Spleen (tissue), 11 donors: ENCODE data around the gene IRX6. TPM values are rescaled to one million over a fixed set of nuclear protein-coding genes. Genes with fewer than 3 reads are reported as not detected.

Experiments
- DNase-seq: peaks from one replicate; pipeline ENCODE4 v3.0.0-alpha.2; 2020
- H3K27ac ChIP-seq, 8 donors: fragments of 200-600 bp; sonication (generic) in 7 of 8; 1 replicate in 4 of 8; 2 replicates in 4 of 8; pipeline versions ENCODE4 v1.5.0 to v1.8.0; 2016 to 2021; ENCODE audit warnings: inconsistent platforms in 4 of 8, mild to moderate bottlenecking in 4 of 8, moderate library complexity in 1 of 8
- H3K27me3 ChIP-seq, 7 donors: fragments of 200-600 bp; sonication (generic) in 6 of 7; replicated peaks in 1 of 7; 1 replicate in 4 of 7; 2 replicates in 3 of 7; pipeline versions ENCODE4 v1.5.0 to v1.8.0; 2016 to 2021; ENCODE audit warnings: inconsistent platforms in 3 of 7, mild to moderate bottlenecking in 1 of 7
- H3K36me3 ChIP-seq, 6 donors: fragments of 200-600 bp; sonication (generic) in 5 of 6; 1 replicate in 4 of 6; 2 replicates in 2 of 6; pipeline versions ENCODE4 v1.5.0 to v1.8.0; 2016 to 2021; ENCODE audit warnings: inconsistent platforms in 2 of 6
- H3K4me1 ChIP-seq, 6 donors: fragments of 200-600 bp; sonication (generic) in 5 of 6; 1 replicate in 3 of 6; 2 replicates in 3 of 6; pipeline versions ENCODE4 v1.5.0 to v1.8.0; 2016 to 2021; ENCODE audit warnings: inconsistent platforms in 3 of 6
- H3K4me3 ChIP-seq, 8 donors: fragments of 200-600 bp; sonication (generic) in 7 of 8; 1 replicate in 4 of 8; 2 replicates in 4 of 8; pipeline versions ENCODE4 v1.5.0 to v1.8.0; 2016 to 2021; ENCODE audit warnings: inconsistent platforms in 4 of 8, mild to moderate bottlenecking in 4 of 8, moderate library complexity in 2 of 8
- H3K9me3 ChIP-seq, 8 donors: fragments of 200-600 bp; sonication (generic) in 7 of 8; 1 replicate in 4 of 8; 2 replicates in 4 of 8; pipeline versions ENCODE4 v1.5.0 to v1.8.0; 2016 to 2021; ENCODE audit warnings: inconsistent platforms in 4 of 8
- POLR2A ChIP-seq, 3 donors: fragments of 450-650 bp; IDR thresholded peaks; one replicate each; pipeline ENCODE4 v1.5.1; 2017; ENCODE audit warnings: antibody characterized with exemption in 3 of 3, mild to moderate bottlenecking in 1 of 3
- POLR2AphosphoS5 ChIP-seq, 3 donors: sonication (generic); formaldehyde crosslinking; IDR thresholded peaks; one replicate each; pipeline ENCODE4 v1.5.1; 2017; ENCODE audit warnings: antibody characterized with exemption in 3 of 3
- WGBS, 5 donors: extraction: QIAGEN DNeasy Blood & Tissue Kit in 3 of 5; methylation state at CpG; one replicate each; pipeline versions ENCODE4 v1.1.5 to v1.1.7; 2013 to 2018; 5-methylcytosine and 5-hydroxymethylcytosine counted together
- intact Hi-C: fragments of 100-400 bp; cut with DNase I; formaldehyde crosslinking; loops from one replicate; pipeline ENCODE4 v1.15.0; 2023; ENCODE audit warnings: low total_unique reads
- polyA plus RNA-seq, 3 donors: library from polyadenylated mRNA; stranded (reverse); fragments of 200-250 nt; gene quantifications; one replicate each; pipeline ENCODE4 v1.2.1, GENCODE V29; 2013
- total RNA-seq, 7 donors: library from RNA; depleted of rRNA in 3 of 7; stranded (reverse); fragments of >200 nt in 3 of 7; fragmentation: NEBNext Ultra II Directional in 4 of 7; extraction: Animal tissue kit (Norgen Biotek cat#: 25700) in 4 of 7; gene quantifications; one replicate each; pipeline versions ENCODE4 v1.1.0 to v1.2.1, GENCODE V29; 2016 to 2021
- TF ChIP-seq, protein P1 (sequence below), 11 experiments: fragments of 200-600 bp in 7 of 11; fragments of 450-650 bp in 4 of 11; sonication (generic) in 4 of 11; IDR thresholded peaks in 8 of 11; conservative IDR thresholded peaks in 3 of 11; 1 replicate in 7 of 11; 2 replicates in 4 of 11; pipeline versions ENCODE4 v1.4.0 to v1.8.0; 2016 to 2021; ENCODE audit warnings: antibody characterized with exemption in 11 of 11, inconsistent platforms in 4 of 11, mild to moderate bottlenecking in 1 of 11
- donor health status: healthy with polysubstance abuse.
- donor health status: DM: no; HTN: no; CAD: no; lungs with moderate emphysema.
- donor health status: DM: no; HTN: no; CAD: no.
- donor health status: Bipolar disorder and iron deficiency.
- donor health status: healthy.
- donor health status: DM: no; HTN: no; CAD: no.
- donor health status: DM: yes; HTN: yes; CAD: no.

The IRX6 gene
- total and polyA plus RNA-seq, 10 donors, result 0.08 to 1.9 (median 0.40) TPM; not detected in 1

- DNase-seq, result no peak
- Histone ChIP-seq H3K4me1 (no peaks in the 10 kb centered on the region), H3K4me3 (no peak overlapping the region), H3K36me3 (no peaks in the 10 kb centered on the region), H3K9me3 (peaks cover 2 to 33% (median 22%) of the 10 kb centered on the region in 8 donors), H3K27me3 (no peaks in the 10 kb centered on the region), H3K27ac (no peak overlapping the region)
- intact Hi-C loops, result no loop called here
- TF ChIP-seq POLR2AphosphoS5 (IDR thresholded peaks at IDR 0.05), result no peak
- no peak for TF ChIP-seq POLR2A (IDR thresholded peaks at IDR 0.05)
- TF ChIP-seq, protein P1, sequence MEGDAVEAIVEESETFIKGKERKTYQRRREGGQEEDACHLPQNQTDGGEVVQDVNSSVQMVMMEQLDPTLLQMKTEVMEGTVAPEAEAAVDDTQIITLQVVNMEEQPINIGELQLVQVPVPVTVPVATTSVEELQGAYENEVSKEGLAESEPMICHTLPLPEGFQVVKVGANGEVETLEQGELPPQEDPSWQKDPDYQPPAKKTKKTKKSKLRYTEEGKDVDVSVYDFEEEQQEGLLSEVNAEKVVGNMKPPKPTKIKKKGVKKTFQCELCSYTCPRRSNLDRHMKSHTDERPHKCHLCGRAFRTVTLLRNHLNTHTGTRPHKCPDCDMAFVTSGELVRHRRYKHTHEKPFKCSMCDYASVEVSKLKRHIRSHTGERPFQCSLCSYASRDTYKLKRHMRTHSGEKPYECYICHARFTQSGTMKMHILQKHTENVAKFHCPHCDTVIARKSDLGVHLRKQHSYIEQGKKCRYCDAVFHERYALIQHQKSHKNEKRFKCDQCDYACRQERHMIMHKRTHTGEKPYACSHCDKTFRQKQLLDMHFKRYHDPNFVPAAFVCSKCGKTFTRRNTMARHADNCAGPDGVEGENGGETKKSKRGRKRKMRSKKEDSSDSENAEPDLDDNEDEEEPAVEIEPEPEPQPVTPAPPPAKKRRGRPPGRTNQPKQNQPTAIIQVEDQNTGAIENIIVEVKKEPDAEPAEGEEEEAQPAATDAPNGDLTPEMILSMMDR (IDR thresholded peaks at IDR 0.05 in 8 of 11, conservative IDR thresholded peaks at IDR 0.05 in 3 of 11), result no peak
- 76 to 85% (median 77%) methylated on average over 6 of the region's 6 CpGs for WGBS, 5 donors
These were observed 32.2 kb upstream of the IRX6 start for GRCh38 chr16:55291847-55292246.

DNA sequence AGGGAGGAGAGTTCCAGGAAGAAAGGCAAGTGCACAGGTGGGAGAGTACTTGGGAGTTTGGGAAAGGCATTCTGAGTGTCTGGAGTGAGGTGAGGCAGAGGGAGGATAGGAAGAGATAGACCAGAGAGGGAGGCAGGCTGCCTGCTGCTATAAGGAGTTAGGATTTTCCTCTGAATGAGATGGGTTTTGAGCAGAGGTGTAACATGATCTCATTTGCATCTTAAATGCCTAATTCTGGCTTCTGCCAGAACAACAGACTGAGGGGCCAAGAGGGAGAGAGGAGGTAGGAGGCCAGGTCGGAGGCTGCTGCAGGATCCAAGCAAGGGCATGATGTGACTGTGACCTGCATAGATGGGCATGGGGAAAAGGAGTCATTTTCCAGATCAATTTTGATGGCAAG, 31.5 kb upstream of the IRX6 start:
- no peaks in the 10 kb centered on the region for H3K27me3 ChIP-seq
- no peaks in the 10 kb centered on the region for H3K36me3 ChIP-seq
- WGBS, 5 donors, result 57 to 87% (median 66%) methylated on average over 1 of the region's 1 CpG
- no peaks in the 10 kb centered on the region for H3K4me1 ChIP-seq
- TF ChIP-seq POLR2A (IDR thresholded peaks at IDR 0.05) (no peak), POLR2AphosphoS5 (IDR thresholded peaks at IDR 0.05) (no peak)
- TF ChIP-seq, protein P1 (IDR thresholded peaks at IDR 0.05 in 8 of 11, conservative IDR thresholded peaks at IDR 0.05 in 3 of 11), result no peak
- intact Hi-C loops, result no loop called here
- no peak for DNase-seq
- no peak overlapping the region for H3K4me3 ChIP-seq
- H3K27ac ChIP-seq, result no peak overlapping the region
- peaks cover 2 to 27% (median 17%) of the 10 kb centered on the region in 8 donors for H3K9me3 ChIP-seq

DNA sequence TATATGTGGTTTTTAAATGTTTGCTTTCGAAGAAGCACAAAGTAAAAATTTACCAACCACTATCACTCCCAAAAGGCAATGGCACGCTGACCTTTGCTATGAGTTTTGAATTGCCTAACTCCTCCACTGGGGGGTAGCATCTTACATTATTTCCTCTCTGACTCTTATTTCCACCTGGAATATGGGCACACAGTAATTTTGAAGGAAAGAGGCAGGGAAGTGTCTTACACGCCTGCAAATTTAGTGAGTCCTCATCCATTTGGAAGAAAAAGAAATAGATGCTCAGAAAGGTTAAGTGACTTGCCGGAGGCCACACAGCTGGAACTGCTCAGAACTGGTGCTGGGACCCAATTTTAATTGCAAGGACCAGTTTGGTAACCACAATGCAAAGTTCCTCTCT, 29.9 kb upstream of the IRX6 start:
- DNase-seq, result no peak
- Histone ChIP-seq H3K36me3 (no peaks in the 10 kb centered on the region), H3K4me1 (no peaks in the 10 kb centered on the region), H3K27me3 (peaks cover 0 to under 1% (median 0%) of the 10 kb centered on the region in 7 donors), H3K27ac (no peak overlapping the region), H3K4me3 (no peak overlapping the region), H3K9me3 (peaks cover 0 to 10% (median under 1%) of the 10 kb centered on the region in 8 donors)
- TF ChIP-seq, protein P1 (IDR thresholded peaks at IDR 0.05 in 8 of 11, conservative IDR thresholded peaks at IDR 0.05 in 3 of 11), result no peak
- TF ChIP-seq POLR2A (IDR thresholded peaks at IDR 0.05) (no peak), POLR2AphosphoS5 (IDR thresholded peaks at IDR 0.05) (no peak)
- WGBS, 5 donors, result 72 to 82% (median 76%) methylated on average over 4 of the region's 4 CpGs
- intact Hi-C loops, result no loop called here

- no peak for DNase-seq
- no peak overlapping the region for H3K27ac ChIP-seq
- no peak overlapping the region for H3K4me3 ChIP-seq
- peaks cover 0 to 2% (median 0%) of the 10 kb centered on the region in 8 donors for H3K9me3 ChIP-seq
- intact Hi-C loops, result no loop called here
- TF ChIP-seq, protein P1 (IDR thresholded peaks at IDR 0.05 in 8 of 11, conservative IDR thresholded peaks at IDR 0.05 in 3 of 11), result no peak
- no peak for TF ChIP-seq POLR2AphosphoS5 (IDR thresholded peaks at IDR 0.05)
- TF ChIP-seq POLR2A (IDR thresholded peaks at IDR 0.05), result no peak
- WGBS, 5 donors, result 65 to 88% (median 73%) methylated on average over 4 of the region's 4 CpGs
- H3K4me1 ChIP-seq, result no peaks in the 10 kb centered on the region
- H3K36me3 ChIP-seq, result no peaks in the 10 kb centered on the region
- H3K27me3 ChIP-seq, result peaks cover 0 to 9% (median 0%) of the 10 kb centered on the region in 7 donors
These were observed 29.1 kb upstream of the IRX6 start for GRCh38 chr16:55294931-55295342.
